Hematopoietic multipotent progenitor cell (in vitro differentiated cells): Measurements from ENCODE around the gene EXOC1L. TPM values are rescaled to one million over a fixed set of nuclear protein-coding genes. Genes with fewer than 3 reads are reported as not detected.

ENCODE experiments used
- DNase-seq, 3 donors: peaks; one replicate each; pipeline ENCODE4 v3.0.0-alpha.2; 2011 to 2015; ENCODE audit warnings: low read depth in 2 of 3, low spot score in 2 of 3
- total RNA-seq: library from RNA; depleted of rRNA; stranded (reverse); fragments of >200 nt; gene quantifications from one replicate; pipeline ENCODE4 v1.2.3, GENCODE V29; 2012

Gene EXOC1L, protein sequence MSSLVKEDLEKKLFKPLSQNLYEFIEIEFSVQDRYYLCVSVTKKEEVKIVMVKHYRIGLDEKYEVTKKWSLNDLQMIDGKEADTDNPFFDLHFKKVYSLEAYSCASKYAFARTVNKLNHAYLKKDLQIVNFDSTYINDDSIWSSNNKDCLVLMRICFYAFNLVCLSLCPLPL
- total RNA-seq: not detected

DNA sequence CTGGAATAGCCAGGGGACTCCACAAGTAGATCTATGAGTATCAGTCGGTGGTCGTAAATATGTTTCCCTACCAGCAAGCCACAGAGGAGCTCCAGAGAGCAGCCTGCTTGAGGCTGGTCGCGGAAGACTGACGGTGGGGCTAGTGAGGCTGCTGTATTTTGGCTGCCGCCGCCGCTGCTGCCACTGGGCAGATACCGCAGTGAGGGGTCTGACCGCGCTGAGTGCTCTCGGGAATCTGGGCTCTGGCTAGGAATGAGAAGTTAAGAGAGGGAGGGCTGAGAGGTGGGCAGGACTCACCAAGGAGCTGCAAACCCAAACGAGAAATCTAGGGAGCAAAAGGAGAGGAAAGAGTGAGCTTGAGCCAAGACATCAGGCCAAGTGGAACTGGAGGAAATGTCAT lies at the start of gene EXOC1L:
Gene EXOC1L, plus strand, starts transcription at position 157 of the 400 bp plus-strand sequence. Its CDS starts 237 bp downstream, at position 394.
- DNase-seq: peak in 2 of 3 donors; percentile 29 to 61

DNA sequence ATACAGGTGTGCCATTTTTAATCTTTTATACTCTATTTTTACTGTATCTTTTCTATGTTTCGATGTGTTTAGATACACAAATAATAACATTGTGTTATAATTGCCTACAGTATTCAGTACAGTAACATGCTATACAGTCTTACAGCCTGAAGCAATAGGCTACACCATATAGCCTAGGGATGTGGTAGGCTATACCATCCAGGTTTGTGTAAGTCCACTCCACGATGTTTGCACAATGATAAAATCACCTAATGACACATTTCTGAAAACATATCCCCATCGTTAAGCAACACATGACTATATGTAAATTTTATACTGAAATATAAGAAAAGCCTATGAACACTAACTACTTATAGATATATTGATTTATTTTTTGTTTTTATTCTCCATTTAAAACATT lies 48.9 kb upstream of the EXOC1L start:
- DNase-seq: no peak

DNA sequence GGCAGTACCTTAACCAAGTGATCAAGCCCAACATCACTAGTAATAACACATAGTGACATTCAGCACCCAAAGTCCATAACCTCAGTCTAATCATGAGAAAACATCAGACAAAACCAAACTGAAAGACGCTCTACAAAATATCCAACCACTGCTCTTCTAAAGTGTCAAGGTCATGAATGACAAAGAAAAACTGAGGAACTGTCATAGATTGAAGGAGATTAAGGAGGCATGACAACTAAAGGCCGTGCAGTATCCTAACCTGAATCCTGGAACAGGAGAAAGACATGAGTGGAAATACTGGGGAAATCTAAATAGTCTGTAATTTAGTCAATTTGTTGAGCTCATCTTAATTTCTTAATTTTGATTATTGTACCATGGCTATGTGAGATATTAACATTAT lies 38.2 kb upstream of the EXOC1L start:
- no peak for DNase-seq

DNA sequence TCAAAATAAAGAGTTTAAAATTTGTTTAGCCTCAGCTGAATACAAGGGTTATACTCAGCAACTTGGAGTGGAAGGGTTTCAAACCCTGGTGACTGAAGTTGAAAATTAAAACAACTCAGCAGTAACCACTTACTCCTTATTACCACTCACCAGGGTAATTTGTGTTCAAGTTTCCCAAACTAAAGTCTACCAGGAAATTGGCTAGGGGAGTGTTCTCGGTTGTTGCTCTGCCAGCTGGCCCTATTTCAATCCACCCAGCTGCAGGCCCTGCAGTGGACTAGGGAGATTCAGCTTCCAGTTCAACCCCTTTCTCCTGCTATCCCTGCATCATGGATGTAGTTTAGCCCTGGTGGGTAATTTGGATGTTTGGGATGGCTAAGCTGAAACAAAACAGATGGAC lies 37.8 kb upstream of the EXOC1L start:
- no peak for DNase-seq

DNA sequence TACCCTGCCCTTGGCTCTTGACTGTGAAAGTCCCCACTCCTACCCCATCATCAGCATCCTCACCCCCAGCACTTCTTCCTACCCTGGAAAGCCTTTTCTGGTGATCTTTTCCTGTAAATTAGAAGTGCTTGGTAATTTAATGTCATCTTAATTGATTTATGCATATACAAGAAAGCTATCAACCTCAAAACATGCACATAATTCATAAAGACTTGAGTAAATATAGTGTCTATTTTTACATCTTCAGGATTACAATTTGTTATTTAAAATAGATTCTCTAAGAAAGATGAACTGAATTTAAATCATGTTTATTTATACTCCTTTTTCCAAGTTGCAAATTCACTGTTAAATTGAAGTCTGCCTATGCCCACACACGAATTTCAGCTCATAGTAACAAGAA lies 36.0 kb upstream of the EXOC1L start:
- no peak for DNase-seq

DNA sequence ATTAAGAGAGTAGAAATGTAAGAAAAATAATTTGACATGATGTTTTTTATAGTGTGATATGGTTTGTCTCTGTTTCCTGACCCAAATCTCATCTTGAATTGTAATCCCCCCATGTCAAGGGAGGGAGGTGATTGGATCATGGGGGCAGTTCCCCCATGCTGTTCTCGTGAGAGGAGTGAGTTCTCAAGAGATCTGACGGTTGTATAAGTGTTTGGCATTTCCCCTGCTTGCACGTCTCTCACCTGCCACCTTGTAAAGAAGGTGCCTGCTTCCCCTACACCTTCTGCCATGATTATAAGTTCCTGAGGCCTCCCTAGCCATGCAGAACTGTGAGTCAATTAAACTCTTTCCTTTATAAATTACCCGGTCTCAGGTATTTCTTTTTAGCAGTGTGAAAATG lies 34.8 kb upstream of the EXOC1L start:
- DNase-seq: no peak

DNA sequence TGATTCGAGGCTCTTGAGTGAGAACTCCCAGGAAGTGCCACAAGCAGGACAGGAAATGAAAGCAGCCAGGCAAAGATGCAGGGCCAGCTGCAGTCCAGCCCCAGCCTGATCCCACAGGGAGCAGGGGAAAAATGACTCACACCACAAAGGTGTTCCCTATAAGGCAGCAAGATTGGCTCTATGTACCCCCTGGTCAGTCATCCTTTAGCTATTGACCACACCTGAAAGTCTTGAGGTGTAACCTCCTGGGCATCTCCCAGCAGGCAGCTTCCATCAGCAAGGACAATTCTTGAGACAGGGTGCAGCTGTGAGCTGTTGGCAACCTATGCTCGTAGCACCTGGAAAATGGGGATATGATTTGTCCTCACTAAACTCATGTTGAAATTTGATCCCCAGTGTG lies 27.9 kb upstream of the EXOC1L start:
- DNase-seq: no peak

DNA sequence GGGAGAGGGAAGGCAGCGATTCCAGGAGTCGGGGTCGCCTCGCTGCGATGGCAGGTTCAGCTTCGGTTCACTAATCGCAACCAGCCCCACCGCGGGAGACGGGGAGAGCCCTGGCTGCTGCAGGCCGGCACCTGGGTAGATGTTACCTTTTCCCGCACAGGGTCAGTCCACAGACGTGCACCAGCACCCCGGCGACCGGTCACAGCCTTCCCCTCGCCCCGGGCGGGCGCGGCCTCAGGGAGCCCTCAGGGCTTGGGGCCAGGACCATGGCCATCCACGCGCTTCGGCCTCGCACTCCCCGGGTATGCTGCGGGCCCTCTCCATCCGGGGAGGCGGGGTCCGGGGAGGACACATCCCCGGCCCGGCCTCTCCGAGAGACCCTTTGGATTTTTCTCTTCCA lies 26.1 kb upstream of the EXOC1L start:
- no peak for DNase-seq

DNA sequence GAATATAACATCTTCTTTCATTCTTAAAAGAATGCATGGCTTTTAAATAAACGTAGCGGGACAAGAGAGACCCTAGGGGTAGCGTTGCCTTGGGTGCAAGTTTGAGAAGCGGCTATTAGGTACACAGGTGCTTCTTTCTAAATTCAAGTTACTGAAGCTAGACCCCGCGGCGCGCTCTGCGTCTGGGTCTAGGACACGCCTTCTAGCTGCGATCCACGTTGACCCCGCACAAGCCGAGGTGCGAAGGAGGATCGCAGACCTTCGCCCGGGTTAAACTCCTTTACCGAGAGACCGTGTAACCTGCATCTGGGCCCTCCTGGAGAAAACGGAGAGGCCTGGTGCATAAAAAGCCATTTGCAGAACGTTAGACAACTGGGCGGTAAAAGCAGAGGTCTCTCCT lies 25.5 kb upstream of the EXOC1L start:
- no peak for DNase-seq

DNA sequence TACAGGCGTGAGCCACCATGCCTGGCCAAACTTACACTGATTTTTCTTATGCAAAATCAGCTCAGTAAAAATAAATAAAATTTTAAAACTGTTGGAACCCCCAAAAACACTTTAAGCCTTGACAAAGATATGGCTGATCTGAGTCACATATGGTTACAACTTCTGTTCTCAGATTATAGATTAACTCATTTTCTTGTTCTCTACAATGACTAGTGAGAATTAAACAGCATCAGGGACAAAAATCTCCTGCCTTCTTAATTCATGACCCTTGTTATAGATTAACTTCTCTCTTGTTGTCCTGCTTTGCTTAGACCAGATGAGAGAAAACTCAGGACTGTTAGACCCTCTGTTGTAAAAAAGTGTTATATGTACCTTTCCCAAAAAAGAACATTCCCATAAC lies 24.2 kb upstream of the EXOC1L start:
- DNase-seq: no peak

DNA sequence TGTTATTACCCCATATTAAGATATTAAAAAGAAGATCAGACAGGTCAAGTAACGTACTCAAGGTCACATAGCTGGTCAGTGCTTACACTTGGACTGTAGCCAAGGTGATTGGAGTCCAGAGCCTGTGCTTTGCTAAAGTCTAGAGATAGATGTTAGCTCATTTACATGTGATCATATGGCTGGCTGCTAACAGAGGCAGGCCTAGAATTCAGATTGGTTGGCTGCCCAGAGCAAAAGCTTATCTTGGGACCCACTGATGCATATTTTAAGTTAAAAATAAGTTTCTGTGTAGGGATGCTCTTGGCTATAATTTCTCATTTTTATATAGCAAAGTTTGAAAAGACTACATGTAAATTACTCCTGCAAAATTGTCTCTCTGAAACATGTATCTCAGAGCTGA lies 18.1 kb upstream of the EXOC1L start:
- no peak for DNase-seq

DNA sequence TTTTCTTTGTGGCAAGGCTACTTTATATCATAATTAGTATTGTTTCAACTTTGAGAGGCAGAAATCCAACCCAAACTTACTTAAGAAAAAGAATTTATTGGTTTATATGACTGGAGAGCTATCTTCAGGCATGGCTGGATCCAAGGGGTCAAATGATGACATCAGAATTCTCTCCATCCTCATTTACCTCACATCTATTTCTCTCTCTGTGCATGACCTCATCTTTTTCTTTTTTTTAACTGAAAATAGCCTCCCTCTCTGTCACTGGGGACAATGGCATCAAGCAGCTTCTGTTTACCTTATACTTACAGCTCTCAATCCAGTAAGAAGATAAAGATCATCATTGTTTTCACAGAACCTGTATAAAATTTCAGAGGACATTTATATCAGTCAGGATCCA lies 12.0 kb upstream of the EXOC1L start:
- no peak for DNase-seq

DNA sequence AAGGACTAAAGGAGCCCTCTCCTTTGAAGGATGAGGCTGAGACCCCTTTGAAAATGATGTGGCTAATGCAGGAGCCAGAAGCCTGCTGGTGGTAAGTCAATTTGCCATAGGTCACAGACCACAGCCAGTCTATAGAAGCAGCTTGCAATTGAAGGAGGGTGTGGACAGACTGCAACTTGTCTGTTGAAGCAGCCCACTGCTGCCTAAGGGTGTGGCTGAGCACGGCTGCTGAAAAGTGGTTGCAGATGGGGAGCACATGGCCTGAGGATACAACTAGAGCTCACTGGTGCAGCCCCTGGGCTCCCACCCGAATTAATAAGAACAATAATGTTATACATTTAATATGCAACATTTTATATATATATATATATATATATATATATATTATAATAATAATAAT lies 11.4 kb upstream of the EXOC1L start:
- no peak for DNase-seq

DNA sequence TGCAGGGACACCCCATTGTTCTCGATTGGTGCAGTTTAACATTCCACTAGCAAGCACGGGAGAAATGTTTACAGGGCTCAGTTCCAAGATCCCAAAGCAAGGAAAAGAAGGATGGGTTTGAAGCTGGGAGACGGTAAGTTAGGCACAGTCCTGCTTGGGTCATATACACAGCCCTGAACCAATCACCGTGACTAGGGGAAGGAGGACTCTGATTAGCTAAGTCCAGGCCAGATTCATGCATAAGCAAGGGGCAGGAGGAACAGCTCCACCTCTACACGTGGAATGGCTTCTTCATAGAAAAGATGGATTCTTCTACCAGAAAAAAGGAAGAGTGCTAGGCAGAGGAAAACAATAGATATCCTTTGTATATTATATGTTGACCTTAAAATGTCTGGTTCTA lies 11.0 kb upstream of the EXOC1L start:
- DNase-seq: no peak

DNA sequence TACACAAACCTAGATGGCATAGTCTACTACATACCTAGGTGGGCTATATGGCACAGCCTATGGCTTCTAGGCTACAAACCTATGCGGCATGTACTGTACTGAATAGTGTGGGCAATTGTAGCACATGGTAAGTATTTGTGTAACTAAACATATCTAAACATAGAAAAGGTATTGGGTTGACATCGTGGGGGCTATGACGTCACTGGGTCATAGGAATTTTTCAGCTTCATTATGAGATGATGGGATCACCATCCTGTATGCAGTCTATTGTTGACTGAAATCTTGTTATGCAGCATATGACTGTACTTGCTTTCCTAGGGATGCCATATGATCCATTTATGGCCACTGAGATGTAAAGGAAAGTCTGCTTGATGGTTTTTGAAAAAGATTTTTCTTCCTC lies 1.9 kb upstream of the EXOC1L start:
- DNase-seq: no peak

DNA sequence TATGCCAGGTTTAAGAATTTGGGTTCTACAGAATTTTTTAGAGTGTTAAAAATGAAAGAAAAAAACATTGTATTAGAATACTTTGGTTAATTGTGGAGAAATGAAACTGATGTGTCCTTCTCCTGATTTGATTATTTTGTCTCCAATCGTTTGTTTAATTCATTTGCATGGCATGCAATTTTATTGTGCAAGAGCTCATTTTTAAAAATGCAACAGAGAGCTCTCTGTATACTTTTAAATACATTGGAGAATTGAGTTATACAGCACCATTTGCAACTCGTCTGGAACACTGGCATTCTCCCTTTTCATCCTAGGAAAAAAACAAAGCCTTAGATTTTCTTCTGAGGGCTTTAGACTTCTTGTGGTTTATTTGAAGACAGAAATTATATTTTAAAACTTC lies 689 bp downstream of the EXOC1L start:
- DNase-seq: no peak

DNA sequence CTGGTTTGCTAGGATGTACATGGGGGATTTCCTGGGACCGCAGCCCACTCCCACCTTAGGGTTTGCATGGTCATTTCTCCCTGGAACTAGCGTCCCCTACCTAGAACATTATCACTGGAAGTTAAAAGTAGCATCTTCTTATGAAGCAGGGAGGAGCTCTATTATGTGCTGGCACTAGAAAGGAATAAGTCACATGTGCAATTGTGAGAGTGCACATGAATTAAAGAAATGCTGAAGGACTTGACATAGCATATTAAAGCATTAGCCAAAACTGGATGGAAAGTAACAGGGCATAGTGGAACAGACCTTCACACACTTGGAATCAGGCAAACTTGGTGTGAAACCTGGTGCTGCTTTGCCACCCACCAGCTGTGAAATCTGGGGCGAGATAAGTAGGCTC lies 2.7 kb downstream of the EXOC1L start:
- DNase-seq: no peak

DNA sequence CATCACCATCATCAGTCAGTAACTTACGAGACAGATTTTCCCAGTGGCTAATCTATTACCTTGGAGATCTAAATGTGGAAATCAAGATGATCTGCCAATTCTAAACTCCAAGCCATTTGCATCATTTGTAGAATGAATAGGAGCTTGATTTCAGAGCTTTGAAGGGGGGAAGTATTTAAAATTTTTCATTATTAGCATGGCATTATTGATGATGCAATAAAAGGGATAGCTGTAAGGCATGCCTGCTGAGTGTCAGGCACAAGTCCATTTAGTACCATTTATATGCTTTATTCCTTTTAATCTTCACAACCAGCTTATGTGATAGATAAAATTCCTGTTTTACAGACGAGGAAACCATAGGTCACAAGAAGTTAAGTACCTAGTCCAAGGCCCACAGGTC lies 5.3 kb downstream of the EXOC1L start:
- DNase-seq: no peak

DNA sequence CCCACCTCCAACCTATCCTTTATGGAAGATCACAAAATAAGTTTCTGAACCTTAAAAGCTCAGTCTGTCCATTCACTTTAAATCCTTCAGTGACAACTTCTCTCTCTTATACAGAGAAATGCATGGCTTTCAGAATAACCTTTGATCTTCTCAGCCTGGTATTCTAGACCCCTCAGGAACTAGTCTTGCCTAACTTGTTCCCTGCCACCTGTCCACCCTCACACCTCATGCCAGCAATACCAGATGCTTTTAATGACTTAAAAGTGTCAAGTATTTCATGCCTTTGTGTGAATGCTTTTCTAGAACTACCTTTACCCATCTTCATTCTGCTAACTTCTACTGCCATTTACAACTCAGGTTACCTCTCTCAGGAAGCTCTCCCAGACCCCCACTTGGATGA lies 7.4 kb downstream of the EXOC1L start:
- no peak for DNase-seq

DNA sequence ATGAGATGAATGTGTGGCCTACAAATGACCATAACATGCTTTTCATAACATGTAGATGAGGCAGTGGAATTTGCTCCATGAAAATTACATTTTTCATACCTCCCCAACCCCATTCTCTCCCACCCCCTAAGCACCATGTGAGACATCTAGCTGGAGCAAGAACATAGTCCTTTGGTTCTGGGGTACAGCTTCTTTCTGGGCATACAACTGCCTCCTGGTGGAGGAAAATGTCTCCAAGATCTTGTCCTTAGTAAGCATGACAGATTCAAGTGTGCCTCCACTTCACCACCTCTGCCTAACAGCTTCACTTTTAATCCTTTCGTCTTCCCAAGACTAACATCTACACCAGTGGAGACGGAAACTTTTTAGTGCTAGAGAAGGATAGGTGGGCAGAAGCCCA lies 8.0 kb downstream of the EXOC1L start:
- no peak for DNase-seq

DNA sequence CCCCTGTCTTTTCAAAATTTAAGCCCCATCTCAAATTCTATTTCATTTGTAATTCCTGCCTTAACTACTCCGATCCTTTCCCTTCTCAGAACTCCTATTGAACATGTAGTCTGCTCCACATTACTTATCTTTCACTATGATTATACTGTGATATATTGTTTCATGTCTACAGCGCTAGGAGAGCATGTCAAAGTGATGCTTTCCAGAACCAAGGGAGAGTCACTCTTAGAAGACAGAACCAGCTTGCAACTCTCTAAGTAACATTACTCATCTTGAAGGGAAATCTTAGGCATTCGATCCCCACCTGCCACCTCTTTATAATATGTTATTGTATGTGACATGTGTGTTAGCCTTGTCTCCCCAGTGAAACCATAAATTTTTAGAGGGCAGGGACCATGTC lies 10.5 kb downstream of the EXOC1L start:
- no peak for DNase-seq

DNA sequence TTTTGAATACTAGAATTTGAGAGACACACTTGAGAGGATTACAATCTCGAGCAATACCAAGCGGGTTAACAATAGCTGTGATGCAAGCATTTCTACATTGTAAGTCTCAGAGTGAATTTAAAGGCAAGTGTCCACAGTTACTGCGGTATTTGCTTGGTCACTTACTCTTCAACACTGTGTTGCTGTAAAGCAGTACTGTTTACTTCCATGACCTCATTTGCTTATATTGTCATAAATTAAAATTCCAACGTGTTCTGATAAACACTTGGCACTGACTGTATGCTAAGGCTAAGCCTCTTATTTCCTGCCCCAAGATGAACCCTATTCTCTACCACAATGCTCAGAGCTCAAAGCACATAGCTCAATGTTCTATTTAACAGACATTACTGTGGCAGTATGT lies 11.1 kb downstream of the EXOC1L start:
- no peak for DNase-seq

DNA sequence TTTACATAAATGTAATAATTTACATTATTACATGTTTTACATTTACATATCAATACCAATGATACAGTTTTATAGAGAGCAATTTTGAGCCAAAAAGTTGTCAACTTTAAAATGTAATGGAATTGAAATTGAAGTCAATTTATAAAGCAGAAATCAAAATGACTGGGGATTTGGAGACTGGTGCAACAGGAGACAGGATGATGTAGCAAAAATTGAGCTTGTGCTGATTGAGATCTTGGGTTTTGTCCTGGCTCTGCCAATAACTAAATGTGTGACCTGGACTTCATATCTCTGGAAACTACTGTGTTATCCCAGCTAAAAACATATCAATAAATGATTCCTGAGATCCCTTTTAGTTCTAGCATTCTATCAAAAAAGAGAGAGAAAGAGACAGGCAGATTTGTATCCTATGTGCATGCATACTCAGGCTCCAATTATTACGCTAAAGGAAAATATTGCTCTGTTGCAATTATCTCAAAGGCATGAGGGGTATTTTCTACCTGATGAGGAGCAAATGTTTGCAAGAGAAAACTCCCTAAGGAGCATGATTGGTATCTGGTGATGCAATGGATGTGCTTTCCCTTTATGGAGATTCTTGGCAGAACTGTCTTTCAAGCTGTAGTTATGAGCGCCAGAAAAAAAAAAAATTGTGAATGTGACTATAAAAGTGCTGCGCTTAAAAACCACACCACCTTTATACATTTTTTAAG lies 14.7 kb downstream of the EXOC1L start:
- no peak for DNase-seq
